Measurements from ENCODE around the gene PKHD1. TPM values are rescaled to one million over a fixed set of nuclear protein-coding genes. Genes with fewer than 3 reads are reported as not detected.

Gene PKHD1
- total RNA-seq, 1 experiment from 2014 or later: 0.09 TPM

DNA sequence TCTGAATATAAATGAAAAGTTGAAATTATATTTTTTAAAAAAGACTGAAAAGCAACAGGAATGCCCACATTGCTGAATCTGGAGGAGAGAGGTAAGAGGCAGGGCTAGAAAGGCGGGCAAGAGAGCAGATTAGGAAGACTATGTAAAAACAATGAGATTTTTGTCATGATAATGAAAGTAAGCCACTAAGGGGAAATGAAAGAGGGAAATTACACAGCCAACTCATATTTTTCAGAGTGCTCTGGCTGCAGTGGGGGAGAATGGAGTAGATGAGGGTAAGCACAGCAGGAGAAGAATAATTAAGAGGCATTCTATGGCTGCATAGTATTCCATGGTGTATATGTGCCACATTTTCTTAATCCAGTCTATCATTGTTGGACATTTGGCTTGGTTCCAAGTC, 281.9 kb downstream of the PKHD1 start:
- H3K9me3 Mint-ChIP-seq: peaks cover 2 to 8% of the 10 kb centered on the region in 2 experiments; a peak in 4 of 5 replicates
- H2BK15ac ChIP-seq (ENCODE audit: low read depth, low read length): no peak overlapping the region
- no CpG with 5 or more reads among the region's 1 CpG for WGBS (ENCODE audit: extremely low coverage, insufficient read length, low lambda C conversion rate)
- H3K23ac ChIP-seq (ENCODE audit: insufficient read length, low read depth, low read length): no peak overlapping the region
- H3K4me3 Mint-ChIP-seq: no peak overlapping the region
- peaks cover 0 to 10% (median 7%) of the 10 kb centered on the region in 3 experiments; a peak in 5 of 7 replicates for H3K36me3 Mint-ChIP-seq (ENCODE audit: insufficient read depth in 1 of 3, low read depth in 3 of 3)
- no peak overlapping the region for H2BK12ac ChIP-seq (ENCODE audit: insufficient read length, low read depth, low read length)
- H3K27me3 Mint-ChIP-seq (ENCODE audit: low read depth): no peaks in the 10 kb centered on the region
- H3K27me3 ChIP-seq (ENCODE audit: insufficient read depth, low read length): no peaks in the 10 kb centered on the region
- H4K20me1 ChIP-seq (ENCODE audit: control insufficient read depth, insufficient read depth, insufficient read length): no peaks in the 10 kb centered on the region
- no peak for DNase-seq
- no peak overlapping the region for H3K14ac ChIP-seq (ENCODE audit: insufficient read depth, low read length)
- H3K4me1 Mint-ChIP-seq: peaks cover 0 to 3% of the 10 kb centered on the region in 2 experiments; a peak in 1 of 4 replicates
- H3K9me3 ChIP-seq (ENCODE audit: control insufficient read depth, low read depth, low read length): no peaks in the 10 kb centered on the region
- H4K5ac ChIP-seq (ENCODE audit: insufficient read length, low read depth, low read length): no peak overlapping the region
- H3K4me1 ChIP-seq (ENCODE audit: insufficient read depth, low read length): no peaks in the 10 kb centered on the region
- TF ChIP-seq, protein P1, sequence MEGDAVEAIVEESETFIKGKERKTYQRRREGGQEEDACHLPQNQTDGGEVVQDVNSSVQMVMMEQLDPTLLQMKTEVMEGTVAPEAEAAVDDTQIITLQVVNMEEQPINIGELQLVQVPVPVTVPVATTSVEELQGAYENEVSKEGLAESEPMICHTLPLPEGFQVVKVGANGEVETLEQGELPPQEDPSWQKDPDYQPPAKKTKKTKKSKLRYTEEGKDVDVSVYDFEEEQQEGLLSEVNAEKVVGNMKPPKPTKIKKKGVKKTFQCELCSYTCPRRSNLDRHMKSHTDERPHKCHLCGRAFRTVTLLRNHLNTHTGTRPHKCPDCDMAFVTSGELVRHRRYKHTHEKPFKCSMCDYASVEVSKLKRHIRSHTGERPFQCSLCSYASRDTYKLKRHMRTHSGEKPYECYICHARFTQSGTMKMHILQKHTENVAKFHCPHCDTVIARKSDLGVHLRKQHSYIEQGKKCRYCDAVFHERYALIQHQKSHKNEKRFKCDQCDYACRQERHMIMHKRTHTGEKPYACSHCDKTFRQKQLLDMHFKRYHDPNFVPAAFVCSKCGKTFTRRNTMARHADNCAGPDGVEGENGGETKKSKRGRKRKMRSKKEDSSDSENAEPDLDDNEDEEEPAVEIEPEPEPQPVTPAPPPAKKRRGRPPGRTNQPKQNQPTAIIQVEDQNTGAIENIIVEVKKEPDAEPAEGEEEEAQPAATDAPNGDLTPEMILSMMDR (conservative IDR thresholded peaks at IDR 0.05): no peak
- no peak overlapping the region for H3T11ph ChIP-seq (ENCODE audit: low read length)
- no peak overlapping the region for H3K4ac ChIP-seq (ENCODE audit: low read depth, low read length)
- no peak overlapping the region for H2AK5ac ChIP-seq (ENCODE audit: insufficient read length, low read length)
- no peaks in the 10 kb centered on the region for H3K79me1 ChIP-seq (ENCODE audit: insufficient read depth, low read depth, low read length, poor library complexity, severe bottlenecking)
- no peak overlapping the region for H2BK5ac ChIP-seq (ENCODE audit: insufficient read length, low read length)
- H3K18ac ChIP-seq (ENCODE audit: insufficient read length, low read depth, low read length): no peak overlapping the region
- H4K91ac ChIP-seq (ENCODE audit: insufficient read length, low read depth, low read length): no peak overlapping the region
- H2BK20ac ChIP-seq (ENCODE audit: low read depth, low read length, poor library complexity, severe bottlenecking): no peak overlapping the region
- H3K4me2 ChIP-seq (ENCODE audit: insufficient read depth, insufficient read length, low read length): no peak overlapping the region
- H3K56ac ChIP-seq (ENCODE audit: insufficient read length, low read depth, low read length): no peak overlapping the region
- H2BK120ac ChIP-seq (ENCODE audit: low read depth, low read length, poor library complexity, severe bottlenecking): no peak overlapping the region
- no peak overlapping the region for H4K8ac ChIP-seq (replicated peaks; ENCODE audit: insufficient read length, low read depth, low read length)
- no peaks in the 10 kb centered on the region for H3K23me2 ChIP-seq (ENCODE audit: insufficient read length, low read depth, low read length, poor library complexity, severe bottlenecking)
- H2AFZ ChIP-seq (ENCODE audit: low read length): no peak overlapping the region
- H3K79me2 ChIP-seq (ENCODE audit: insufficient read depth, low read length): no peaks in the 10 kb centered on the region
- H3K27ac Mint-ChIP-seq: no peak overlapping the region
- no peak overlapping the region for H3K9ac ChIP-seq (ENCODE audit: extremely low read depth, insufficient read length, low read length)
- H3K27ac ChIP-seq (ENCODE audit: insufficient read length, low read depth, low read length): no peak overlapping the region
